T follicular helper cell (primary cell): ENCODE results near the gene TARS3.

ENCODE experiments used
- DNase-seq: peaks from one replicate; pipeline ENCODE4 v3.0.0-alpha.2; 2020; ENCODE audit warnings: low read depth

TARS3 gene

DNA sequence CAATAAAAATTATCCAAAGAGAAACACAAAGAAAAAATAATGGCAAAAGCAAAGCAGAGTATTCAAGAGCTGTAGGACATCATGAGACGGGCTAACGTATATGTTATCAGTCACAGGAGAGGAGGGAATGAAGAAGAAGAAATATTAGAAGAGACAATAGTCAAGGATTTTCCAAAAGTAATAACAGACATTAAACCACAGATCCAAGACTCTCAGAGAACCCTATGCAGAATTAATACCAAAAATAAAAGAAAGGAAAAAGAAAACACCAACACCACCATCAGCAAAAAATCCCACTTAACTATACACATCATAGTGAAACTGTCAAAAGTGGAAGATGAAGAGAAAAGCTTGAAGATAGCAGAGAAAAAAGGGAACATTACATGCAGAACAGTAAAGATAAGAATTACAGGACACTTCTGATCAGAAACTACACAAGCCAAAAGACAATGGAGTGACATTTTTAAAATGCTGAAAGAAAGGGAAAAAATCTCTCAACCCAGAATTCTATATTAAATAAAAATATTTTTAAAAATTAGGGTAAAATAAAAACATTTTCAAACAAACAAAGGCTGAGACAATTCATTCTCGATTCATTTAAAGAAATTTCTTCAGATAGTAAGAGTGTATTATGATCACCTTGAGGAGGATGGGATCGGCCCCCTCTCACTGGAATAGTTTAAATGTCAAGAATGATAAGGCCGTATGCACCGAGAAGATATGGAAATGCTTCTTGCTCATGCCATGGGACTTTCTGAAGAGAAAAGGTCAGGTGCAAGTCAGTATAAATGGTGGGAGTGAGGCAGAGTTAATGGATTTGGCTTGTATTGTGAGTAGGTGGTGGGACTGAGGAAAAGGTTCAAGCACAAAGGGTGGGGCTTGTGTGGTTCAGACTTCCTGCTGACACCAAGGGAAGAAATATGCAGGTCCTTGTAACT, 100.6 kb downstream of the TARS3 start:
- DNase-seq, result no peak

DNA sequence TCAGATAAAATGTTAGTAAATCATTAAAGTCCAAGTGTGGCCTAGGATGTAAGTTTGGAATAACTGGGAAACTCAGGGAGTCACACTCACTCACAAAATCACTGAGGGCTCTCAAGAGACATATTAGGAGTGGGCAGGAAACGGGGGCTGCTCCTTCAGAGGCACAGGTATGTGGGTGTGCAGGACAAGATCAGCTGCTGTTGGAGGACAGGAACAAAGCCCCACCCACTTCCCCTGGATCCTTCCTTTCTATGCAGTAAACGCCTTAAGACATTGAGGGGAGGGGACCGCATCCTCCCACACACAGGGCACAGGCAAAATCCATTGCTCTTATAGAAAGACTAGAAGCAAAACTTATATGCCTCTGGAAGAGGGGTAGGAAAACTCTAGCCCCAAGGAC, 102.3 kb downstream of the TARS3 start:
- DNase-seq, result no peak

DNA sequence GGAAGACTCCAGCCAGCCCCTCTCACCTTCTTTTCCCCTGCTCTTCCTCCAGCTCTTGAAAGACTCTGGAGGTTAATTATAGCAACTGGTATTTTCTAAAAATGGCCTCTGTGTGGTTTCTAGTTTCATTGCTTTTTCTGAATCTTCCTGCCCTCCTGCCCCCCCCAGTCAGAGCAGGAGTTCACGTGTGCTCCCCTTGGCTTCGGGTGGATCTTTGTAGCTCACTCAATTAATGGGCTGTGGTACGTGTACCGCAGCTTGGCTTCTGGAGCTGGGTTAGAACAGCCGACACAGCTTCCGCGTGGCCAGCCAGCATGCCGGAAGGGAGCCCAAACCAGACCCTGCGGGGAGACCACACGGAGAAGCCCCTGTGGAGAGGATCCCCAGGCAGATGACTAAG, 103.6 kb downstream of the TARS3 start:
- no peak for DNase-seq

DNA sequence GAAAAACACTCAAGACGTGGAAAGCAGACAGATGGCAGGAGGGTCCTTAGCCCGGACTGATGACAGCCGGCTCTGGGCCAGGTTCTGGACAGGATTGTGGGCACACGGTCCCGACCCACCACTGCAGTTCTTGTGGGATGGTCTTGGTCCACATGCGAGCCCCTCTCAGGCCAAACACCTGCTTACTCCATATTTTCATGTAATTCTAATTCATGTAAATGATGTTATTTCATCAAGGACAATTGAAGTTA, 104.7 kb downstream of the TARS3 start:
- no peak for DNase-seq

DNA sequence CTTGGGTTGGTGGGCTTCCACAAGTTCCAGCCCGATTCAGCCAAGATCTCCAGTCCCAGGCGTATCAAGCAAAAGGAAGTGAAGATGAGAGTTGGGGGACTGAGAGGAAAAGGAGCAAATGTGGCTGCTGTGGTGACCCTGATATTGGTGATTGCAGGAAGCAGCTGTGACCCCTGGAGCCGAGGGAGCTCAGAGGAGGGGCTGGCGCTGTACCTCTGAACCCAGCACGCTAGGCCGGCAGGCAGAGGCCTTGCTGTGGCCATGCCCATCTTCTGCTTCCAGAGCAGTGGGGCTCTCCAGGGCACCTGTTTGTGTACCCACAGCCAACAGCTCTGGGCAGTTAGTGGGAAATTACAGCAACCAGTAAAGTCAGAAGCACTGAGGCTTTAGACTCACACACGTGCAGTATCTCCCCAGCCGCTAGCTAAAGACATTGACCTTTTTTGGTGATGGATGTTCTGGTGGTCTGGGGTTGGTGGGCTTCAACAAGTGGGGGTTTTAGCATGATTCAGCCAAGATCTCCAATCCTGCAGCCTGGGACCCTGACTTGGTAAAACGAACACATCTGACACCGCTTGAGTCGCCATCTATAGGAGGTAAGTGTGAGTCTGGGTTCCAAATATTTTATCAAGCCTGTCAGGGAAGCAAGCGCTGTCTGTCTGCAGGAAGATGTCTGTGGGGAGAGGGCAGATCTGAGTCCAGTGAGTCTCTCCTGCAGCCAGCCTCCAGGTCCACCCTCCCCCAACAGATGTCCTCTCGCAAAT, 105.2 kb downstream of the TARS3 start:
- DNase-seq, result no peak

DNA sequence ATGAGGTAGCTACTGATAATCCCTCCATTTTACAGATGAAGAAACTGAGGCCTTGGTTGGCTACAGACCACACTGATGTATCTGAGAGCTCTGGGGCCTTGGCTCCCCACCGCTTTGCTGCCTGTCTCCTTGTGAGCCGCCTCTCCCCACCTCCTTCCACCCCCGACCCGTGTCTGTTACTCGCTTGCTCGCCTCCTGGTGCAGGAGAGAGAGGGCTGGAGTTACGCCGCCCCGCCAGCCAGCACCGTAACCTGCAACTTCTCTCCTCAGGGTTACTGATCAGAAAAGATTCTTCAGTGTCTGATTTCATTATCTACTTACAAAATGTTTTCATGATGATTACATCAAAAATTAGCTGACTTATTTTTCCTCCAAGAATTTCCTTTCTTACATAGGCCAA, 106.2 kb downstream of the TARS3 start:
- DNase-seq, result no peak

DNA sequence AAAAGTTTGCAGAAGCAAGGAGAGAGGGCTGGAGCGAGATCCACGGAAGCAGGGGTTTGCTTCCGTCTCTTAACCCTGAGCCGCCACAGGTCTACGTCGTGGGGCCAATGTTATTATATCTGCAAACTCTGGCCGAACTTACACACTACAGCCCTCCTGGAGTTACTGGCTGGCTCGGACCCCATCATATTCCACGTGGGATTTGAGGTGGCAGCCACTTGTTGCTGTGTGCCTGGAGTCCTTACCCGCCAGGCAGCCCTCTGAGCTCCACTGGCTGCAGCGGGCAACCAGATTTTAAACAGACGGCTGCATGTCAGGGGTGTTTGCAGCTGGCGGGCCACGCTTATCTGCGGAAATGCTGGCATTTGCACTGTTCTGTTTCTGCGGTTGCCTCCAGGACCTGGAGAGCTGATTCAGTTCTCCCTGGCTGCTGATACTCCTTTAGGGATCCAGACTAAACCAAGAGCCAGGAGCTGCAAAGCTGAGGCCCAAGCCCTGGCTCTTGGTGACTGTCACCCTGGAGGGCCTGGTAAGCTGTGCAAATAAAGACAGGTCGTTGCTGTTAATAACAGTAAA, 106.8 kb downstream of the TARS3 start:
- no peak for DNase-seq

DNA sequence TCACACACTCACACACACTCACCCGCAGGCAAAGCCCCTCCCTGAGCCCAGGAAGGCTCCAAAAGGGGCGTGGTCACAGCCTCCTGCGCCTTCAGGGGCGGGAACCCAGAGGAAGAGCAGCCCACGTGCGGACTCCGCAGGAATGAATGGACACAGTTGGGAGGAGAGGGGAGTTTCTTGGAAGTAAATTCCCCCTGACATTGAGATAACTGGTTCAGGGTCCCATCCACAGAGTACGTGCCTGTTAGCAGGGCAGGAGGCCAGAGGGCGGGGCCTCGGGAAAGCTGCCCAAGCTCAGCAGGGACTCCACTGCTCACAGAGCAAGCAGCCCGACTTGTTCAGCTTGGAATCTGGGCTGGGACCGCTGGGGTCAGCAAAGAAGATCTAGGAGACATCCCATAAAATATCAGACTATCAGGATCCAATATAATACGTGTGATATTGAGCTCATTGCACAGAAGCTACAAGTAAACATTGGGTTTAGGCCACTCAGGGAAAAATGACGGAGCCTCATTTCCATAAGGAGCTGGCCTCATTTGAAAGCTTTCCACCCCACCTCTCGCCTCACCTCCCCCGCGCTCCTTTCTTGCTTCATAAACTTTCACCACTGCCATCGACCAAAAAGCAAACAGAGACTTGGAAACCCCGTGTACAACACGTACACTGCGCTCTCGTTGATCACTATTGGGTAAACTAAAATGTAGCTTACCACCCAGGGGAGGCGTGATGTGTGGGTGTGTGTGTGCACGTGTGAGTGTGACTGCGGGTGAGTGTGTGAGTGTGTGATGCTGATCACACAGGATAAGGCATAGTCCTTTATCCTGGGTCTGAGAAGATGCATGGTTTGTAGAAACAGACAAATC, 108.1 kb downstream of the TARS3 start:
- no peak for DNase-seq

DNA sequence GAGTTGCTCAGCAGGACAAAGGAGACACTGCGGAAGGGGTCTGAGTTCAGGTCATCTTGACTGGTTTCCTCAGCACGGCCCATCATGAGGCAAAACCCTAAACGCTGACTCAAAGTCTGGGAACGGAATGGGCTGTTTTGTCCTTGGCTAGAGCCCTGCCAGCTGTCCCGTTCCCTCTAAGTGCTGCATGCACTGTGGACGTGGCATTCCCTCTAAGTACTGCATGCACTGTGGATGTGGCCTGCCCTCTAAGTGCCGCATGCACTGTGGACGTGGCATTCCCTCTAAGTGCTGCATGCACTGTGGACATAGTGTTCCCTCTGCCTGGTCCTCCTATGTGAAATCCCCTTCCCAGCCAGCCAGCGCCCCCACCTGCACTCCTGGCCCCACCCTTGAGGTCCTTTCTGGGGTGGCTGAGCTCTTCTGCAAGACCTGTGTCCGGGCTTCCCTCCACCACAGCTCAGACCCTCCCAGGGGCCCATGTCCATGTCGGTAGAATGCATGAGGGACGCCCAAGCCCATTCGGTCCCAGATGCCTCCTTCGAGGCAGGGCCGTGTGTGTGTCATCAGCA, 108.8 kb downstream of the TARS3 start:
- no peak for DNase-seq

DNA sequence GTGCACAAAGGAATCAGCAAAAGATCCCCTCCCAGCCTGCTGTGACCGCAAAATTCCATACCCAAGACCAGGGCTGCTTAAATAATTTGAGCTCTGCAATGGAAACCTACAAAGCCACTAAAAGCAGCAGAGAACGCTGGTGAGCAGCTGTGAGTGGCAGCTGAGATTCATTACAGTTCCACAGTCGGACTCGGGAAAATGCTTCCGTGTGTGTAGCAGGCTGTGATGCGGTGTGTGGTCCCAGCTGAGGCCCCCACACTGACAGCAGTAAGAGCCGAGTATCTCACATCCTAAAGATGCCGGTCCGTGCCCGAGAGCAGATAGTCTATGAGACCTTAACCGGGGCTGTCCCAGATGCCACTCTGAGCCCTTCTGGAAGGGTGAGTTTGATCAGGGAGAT, 109.5 kb downstream of the TARS3 start:
- no peak for DNase-seq

DNA sequence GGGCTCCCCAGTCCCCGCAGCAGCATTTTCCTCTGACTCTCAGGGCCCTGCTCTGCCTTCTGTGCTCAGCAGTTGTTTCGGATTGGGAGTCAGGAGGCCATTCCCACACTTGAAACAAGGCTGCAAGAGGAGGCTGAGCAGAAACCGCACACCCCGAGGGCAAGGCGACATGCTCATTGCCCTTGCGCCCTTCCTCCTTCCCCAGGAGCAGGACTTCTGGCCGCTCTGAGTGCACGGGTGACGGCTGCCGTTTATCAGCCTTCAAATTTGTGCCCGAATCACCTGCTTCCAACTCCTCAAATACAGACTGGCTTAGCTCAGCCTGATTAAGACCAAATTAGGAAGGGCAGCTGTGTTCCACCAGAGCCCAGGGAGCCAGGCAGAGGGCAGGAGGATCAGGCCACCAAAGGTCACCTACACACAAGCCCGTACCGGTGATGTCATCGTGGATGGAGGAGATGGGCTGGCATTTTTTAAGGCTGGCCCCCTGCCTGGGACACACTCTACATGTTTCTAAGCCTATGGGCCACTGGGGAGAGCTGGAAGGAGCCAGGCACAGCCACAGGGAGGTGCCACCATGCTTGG, 110.2 kb downstream of the TARS3 start:
- DNase-seq, result no peak

DNA sequence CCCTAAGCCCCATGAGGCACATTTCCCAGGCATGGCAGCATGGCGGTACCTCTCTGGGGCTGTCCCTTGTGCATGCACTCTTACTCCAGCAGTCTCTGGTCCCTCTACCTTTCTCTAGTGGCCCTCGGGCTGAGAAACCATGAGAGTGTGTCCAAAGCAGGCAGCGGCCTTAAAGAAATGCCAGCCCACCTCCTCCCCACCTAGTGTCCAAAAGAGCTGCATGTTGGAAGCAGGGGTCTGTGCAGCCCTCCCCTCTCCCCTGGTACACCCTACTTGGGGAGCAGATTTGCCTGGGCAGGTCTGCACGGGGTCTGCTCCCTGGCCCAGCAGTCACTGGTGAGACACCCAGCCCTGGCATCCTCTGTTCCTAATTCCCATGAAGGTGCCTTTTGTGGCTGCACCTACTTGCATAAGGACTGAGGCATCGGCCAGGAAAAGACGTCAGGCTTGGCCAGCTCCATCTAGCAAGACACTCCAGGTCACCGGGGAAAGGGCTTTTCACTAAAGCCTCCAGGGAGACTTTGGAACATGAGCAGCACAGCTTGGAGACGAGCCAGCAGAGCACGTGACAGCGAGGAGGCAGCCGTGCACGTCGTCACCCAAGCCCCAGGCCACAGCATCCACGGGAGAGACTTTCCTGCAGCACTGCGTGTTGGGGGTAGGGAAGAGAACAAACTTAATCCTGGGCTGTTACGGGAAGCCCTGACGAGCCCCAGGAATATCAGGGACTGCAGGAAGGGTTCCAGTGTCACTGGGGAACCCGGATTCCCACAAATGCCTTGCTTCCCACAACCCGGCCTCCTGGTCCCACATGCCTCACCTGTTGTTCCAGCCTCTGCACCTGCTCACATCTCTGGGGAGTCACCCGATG, 110.9 kb downstream of the TARS3 start:
- DNase-seq, result no peak

DNA sequence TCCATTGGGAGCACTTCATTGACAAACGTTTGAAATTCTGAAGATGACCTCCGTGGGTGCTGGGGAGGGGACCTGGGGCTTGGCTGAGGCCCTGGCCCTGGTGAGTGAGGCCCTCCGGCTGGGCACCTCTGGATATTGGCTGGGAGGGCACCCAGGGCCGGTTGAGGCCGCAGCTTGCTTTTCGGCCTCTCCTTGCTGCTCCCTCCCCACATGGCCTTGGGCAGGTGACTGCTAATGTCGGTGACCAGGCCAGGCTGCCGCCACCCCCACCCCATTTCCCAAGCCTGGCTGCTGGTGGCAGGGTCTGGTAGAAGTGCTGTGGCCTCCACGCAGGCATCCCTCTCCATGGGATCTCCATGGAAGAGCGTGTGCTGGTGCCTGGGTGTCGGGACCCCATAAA, 111.6 kb downstream of the TARS3 start:
- DNase-seq, result no peak

DNA sequence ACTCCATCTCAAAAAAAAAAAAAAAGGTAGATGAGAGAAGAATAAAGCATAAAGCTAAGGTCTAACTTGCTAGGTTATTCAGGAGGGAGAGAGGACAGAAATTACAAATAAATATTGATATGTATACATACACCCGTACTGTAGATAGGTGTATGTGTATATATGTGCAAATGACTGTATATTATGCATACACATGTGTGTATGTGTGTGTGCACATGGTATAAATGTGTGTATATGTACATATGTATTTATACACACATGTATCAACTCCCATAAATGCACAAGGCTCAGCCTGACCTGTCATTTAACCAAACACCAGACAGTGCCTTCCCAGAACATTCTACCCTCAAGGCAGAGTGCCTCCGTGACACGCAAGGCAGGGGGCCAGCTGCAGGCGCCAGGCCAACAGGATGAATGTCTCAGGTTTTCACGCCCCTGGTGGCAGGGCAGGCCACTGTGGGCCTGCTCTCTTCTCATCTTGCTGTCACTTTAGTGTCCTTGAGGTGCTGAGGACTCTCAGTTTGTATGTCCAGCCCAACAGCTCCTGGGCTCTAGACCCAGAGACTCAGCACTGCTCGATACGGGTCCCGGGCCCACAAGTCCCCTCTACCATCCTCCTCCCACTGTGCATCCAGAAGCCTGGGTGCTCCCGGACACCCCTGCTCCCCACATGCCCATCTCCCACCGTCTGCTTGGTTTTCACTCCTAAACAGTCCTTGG, 112.5 kb downstream of the TARS3 start:
- DNase-seq, result no peak

DNA sequence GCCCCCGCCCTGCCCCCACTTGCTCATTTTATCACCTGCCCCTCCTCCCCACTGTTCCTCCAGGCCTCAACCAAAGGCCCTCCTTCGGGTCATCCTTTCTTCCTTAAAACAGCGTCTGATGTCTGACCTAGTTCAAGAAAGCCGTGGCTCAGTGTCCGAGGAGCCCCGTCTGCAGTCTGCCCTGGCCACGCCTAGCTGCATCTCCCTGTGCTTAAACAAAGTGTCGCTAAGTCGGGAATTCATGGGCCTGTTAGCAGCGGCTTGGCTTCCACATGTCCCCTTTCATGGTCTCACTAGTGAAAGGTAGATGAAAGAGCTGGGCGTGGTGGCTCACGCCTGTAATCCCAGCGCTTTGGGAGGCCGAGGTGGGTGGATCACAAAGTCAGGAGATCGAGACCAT, 113.3 kb downstream of the TARS3 start:
- DNase-seq, result no peak

DNA sequence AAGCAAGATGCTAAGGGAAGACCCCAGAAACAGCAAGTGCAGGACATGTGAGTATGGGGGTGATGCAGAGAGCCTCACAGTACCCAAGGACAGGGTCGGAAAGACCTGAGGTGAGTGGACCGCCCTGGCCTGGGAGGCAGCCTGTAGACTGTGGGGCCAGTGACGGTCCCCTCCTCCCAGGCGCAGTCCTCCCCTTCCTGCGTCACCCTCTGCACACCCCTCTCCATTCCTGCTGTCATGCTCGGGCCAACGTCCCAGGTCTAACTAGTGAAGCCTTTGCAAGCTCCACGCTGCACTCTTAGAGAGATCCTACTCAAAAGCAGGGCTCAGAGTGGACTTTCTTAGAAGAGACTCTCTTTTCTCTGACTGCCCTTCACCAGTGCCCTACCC, 113.7 kb downstream of the TARS3 start:
- DNase-seq, result no peak

DNA sequence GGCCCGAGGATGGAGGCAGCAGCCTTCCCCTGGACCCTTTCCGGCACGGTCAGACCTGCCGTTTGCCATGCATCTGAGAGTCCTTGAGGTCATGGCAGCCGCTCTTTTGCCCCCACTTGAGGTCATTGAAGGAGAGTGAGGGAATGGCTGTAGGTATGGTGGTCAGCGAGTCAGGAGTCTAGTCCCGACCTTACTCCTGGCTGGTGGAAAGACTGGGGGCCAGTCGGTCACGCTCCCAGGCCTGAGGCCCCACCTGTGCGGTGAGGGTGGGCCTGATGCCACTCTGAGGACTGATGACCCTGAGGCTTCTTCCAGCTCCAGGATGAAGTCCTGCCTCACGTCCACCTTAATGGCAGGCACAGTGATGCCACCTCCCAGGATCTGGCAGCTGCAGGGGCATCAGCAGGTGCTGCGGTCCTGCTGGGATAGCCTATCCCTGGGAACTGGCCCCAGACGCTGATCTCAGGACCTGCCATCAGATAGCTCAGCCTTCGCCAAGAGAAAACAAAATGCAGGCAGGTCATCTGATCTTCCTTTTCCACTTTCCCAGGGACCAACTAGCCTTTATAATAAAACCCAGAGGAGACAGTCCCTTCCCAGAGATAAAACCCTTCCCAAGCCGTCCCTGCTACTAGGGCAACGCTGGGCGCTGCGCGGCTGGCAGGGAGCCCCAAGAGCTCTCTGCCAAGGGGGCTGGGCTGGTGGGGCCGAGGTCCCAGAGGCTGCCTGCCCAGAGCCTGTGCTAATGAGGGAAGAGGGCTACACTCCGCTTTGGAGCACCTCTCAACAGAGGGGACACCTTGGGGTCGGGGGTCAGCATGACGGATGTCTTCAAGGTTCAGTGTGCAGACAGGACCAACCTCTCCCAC, 114.3 kb downstream of the TARS3 start:
- DNase-seq, result no peak

DNA sequence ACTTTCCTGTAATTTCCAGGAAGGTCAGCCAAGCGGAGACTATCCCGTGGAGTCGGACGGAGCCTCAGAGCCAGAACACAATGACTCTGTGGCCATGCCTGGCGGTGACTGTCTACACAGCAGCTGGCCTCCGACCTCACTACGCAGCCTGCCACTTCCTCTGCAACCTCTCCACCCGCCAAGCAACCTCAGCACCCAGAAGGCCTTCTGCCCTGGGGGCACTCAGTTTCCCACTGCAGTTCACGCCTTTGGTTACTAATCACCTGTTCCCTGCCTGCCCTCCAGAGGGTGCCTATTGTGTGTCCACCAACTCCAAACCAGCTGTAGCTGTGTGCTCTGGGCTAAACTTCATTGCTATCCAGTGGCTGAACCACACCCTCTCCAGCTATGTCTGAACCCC, 116.1 kb downstream of the TARS3 start:
- DNase-seq, result no peak

DNA sequence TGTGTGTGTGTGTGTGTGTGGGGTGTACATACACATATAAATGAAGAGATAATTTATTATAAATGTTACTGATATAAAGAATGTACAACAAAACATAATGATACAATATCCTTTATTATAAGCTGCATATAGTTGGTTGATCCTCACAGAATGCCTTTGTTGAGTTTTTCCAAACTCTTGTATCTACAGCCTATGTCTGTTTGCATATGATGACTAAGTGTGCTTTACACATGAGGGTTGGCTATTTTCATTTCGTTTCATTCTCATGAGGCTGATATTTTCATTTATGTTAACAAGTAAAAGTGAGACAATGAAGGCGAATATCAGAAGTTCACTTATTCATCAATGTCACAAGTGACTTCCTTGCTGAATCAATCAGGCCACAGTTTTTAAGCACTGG, 117.2 kb downstream of the TARS3 start:
- no peak for DNase-seq
